ENCODE data around the gene SP9.

DNA sequence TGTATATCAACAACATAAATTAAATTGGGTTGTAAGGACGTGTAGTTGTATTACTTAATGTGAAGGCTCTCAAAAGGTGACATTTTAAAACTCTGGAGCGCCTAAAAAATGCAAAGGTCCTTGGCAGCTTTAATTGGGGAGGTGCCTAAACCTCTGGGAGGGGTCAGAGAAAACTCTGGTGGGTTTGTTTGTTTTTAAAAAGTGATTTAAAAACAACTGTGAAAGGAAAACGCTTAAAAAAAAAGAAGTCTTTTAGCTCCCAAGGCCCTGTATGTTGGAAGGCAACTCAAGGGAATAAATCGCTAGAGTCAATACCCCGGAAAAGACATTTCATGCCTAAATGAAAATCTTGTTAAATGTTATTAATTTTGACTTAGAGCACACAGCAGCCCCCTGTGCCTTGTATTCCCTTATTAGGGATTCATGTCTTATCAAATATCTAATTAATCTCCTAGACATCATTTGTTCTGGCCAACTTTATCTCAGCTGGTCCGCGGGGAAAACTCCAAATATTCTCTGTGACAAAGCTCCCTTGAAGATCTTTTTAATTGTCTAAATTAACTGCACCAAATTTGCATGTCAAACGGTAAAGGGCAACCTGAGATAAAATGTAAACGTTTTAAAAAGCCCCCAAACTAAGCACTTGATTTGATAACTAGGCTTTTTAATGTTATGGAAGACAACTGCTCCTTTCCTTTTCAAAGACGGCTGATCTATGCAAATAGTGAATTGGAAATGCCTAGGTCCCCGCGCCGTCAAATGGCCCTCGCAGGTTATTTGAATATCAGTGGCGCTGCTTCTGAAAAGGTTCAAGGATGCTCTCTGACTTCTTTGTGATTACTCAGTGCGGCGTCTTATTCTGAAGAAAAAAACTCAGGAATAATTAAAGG lies 4.2 kb downstream of the SP9 start:
- no peak for TF ChIP-seq POLR2A (IDR thresholded peaks at IDR 0.05)
- no peak for TF ChIP-seq CTCF (IDR thresholded peaks at IDR 0.05)

Measured in adrenal gland (tissue), 5 donors.